Measurements from ENCODE around the gene ZNF354C. TPM values are rescaled to one million over a fixed set of nuclear protein-coding genes. Genes with fewer than 3 reads are reported as not detected.

The ZNF354C gene
- total RNA-seq, 1 donor from 2014 or later, result 7.1 TPM

DNA sequence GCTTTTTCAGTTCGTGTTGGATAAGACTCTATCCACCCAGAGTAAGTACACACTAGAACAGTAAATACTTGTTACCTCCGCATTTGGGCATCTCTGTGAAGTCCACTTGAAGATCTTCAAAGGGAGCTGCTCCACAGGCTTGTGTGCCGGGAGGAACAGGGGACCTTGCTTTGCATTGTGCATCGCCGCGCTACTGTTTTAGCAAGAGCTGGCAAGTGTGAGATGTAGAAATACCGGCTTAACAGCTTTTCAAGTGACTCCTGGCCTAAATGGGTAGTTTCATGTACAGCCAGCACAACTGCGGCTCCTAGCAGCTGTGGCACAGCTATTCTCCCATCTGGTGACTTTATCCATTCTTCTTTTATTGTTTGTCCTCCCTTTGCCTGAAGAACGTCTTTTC, 8.4 kb upstream of the ZNF354C start:
- intact Hi-C loops (cut with DNase I), result no loop called here
- Histone ChIP-seq H3K36me3 (no peaks in the 10 kb centered on the region), H3K27ac (no peak overlapping the region), H3K27me3 (no peaks in the 10 kb centered on the region), H3K9me3 (no peaks in the 10 kb centered on the region), H3K4me1 (no peaks in the 10 kb centered on the region), H3K4me3 (no peak overlapping the region)
- no peak for DNase-seq (ENCODE audit: extremely low spot score in 2 of 2)
- TF ChIP-seq POLR2AphosphoS5 (IDR thresholded peaks at IDR 0.05; ENCODE audit: insufficient read depth in 1 of 2, low read depth in 1 of 2), result no peak
- TF ChIP-seq, protein P1, sequence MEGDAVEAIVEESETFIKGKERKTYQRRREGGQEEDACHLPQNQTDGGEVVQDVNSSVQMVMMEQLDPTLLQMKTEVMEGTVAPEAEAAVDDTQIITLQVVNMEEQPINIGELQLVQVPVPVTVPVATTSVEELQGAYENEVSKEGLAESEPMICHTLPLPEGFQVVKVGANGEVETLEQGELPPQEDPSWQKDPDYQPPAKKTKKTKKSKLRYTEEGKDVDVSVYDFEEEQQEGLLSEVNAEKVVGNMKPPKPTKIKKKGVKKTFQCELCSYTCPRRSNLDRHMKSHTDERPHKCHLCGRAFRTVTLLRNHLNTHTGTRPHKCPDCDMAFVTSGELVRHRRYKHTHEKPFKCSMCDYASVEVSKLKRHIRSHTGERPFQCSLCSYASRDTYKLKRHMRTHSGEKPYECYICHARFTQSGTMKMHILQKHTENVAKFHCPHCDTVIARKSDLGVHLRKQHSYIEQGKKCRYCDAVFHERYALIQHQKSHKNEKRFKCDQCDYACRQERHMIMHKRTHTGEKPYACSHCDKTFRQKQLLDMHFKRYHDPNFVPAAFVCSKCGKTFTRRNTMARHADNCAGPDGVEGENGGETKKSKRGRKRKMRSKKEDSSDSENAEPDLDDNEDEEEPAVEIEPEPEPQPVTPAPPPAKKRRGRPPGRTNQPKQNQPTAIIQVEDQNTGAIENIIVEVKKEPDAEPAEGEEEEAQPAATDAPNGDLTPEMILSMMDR (IDR thresholded peaks at IDR 0.05), result no peak
- TF ChIP-seq POLR2A (IDR thresholded peaks at IDR 0.05), result no peak

DNA sequence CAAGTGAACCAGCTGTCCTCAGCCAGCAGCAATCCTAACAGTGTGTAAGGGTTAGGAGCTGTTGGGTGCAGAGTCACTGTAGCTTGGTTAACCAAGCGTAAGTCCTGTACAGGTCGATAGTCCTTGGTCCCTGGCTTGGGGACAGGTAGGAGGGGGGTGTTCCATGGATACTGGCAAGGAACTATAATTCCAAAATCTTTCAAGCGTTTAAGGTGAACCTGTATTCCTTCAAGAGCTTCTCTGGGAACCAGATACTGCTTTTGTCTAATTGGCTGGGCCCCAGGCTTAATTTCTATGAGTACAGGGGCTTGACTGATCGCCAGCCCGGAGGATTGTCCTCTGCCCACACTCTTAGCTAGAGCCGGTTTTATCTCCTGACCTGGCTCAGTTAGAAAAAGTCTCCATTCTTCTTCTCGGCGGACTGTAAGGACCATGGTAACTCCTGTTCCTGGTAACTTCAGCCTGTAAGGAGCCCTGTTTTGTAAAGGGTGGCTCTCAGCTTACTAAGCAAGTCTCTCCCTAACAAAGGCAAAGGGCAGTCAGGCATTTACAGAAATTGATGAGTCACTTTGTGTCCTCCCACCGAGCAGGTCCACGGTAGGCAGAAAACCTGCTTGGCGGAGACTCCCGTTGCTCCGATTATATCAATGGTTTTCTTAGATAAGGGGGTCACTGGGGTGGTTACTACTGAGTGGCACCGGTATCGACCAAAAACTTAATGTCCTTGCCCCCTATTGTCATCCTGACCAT, 6.0 kb upstream of the ZNF354C start:
- intact Hi-C loops (cut with DNase I), result no loop called here
- no peaks in the 10 kb centered on the region for H3K36me3 ChIP-seq
- TF ChIP-seq POLR2A (IDR thresholded peaks at IDR 0.05) (no peak), POLR2AphosphoS5 (IDR thresholded peaks at IDR 0.05; ENCODE audit: insufficient read depth in 1 of 2, low read depth in 1 of 2) (no peak)
- TF ChIP-seq, protein P1 (IDR thresholded peaks at IDR 0.05), result no peak
- H3K4me1 ChIP-seq, result no peaks in the 10 kb centered on the region
- no peak overlapping the region for H3K27ac ChIP-seq
- H3K4me3 ChIP-seq, result no peak overlapping the region
- DNase-seq (ENCODE audit: extremely low spot score in 2 of 2), result no peak
- no peaks in the 10 kb centered on the region for H3K27me3 ChIP-seq
- H3K9me3 ChIP-seq, result no peaks in the 10 kb centered on the region

DNA sequence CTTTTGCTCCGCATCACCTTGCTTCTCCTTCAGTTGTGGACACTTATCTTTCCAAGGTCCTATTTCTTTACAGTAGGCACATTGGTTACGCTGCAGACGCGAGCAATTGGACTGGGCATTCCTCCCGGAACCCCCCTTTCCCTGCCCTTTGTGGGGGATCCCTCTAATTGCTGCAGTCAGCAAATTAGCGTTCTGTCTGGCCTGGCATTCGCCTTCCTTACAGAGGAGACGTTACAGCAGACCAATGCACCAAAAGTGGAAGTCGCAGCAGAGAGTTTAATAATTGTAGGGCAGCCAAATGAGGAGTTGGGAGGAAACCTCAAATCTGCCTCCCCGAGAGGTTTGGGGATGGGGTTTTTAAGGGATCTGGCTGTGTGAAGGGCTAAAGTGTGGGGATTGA, 5.3 kb upstream of the ZNF354C start:
- intact Hi-C loops (cut with DNase I), result no loop called here
- TF ChIP-seq POLR2AphosphoS5 (IDR thresholded peaks at IDR 0.05; ENCODE audit: insufficient read depth in 1 of 2, low read depth in 1 of 2), result no peak
- TF ChIP-seq, protein P1 (IDR thresholded peaks at IDR 0.05), result no peak
- H3K27ac ChIP-seq, result no peak overlapping the region
- no peak for DNase-seq (ENCODE audit: extremely low spot score in 2 of 2)
- no peaks in the 10 kb centered on the region for H3K4me1 ChIP-seq
- no peak overlapping the region for H3K4me3 ChIP-seq
- H3K36me3 ChIP-seq, result no peaks in the 10 kb centered on the region
- H3K27me3 ChIP-seq, result no peaks in the 10 kb centered on the region
- no peaks in the 10 kb centered on the region for H3K9me3 ChIP-seq

DNA sequence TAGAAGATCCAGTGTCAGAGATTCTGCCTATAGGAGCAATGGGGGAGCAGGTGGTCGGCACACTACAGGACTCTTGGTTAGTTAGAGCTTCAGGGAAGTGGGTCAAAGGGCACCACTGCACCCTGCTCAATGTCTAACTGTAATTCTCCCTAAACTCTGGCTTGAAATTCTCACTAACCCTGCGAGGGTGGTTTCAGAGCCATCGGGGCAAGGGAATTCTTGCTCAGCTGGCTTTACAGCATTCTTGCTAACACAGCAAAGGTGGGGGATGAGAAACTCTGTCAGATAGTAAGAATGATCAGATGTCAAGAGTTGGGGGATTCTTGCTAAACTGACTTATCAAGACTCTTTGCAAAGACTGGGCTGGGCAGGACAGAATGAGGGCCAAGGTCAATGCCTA, 4.7 kb upstream of the ZNF354C start:
- Histone ChIP-seq H3K27me3 (no peaks in the 10 kb centered on the region), H3K4me1 (no peaks in the 10 kb centered on the region), H3K36me3 (no peaks in the 10 kb centered on the region), H3K9me3 (no peaks in the 10 kb centered on the region), H3K4me3 (no peak overlapping the region), H3K27ac (no peak overlapping the region)
- DNase-seq (ENCODE audit: extremely low spot score in 2 of 2), result no peak
- intact Hi-C loops (cut with DNase I), result no loop called here
- TF ChIP-seq POLR2AphosphoS5 (IDR thresholded peaks at IDR 0.05; ENCODE audit: insufficient read depth in 1 of 2, low read depth in 1 of 2) (no peak), POLR2A (IDR thresholded peaks at IDR 0.05) (no peak)
- TF ChIP-seq, protein P1 (IDR thresholded peaks at IDR 0.05), result no peak

DNA sequence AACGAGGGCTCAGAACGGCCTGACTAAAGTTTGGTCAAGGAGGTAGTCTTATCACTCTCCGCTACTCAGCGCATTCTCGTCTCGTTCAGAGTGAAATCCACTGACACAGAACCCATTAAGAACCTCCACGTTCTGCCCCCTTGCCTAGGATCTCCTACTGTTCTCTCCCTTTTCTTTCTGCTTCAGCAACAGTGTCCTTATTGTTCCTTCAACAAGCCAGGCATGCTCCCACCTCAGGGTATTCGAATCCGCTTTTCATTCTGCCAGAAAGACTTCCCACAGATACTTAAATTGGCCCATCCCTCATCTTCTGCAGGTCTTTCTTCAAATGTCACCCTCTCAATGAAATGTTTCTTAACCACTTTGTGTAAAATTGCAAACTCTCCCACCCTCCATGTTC, 4.3 kb upstream of the ZNF354C start:
- Histone ChIP-seq H3K27me3 (no peaks in the 10 kb centered on the region), H3K4me1 (peaks cover 3% of the 10 kb centered on the region), H3K27ac (no peak overlapping the region), H3K36me3 (no peaks in the 10 kb centered on the region), H3K9me3 (no peaks in the 10 kb centered on the region), H3K4me3 (no peak overlapping the region)
- TF ChIP-seq POLR2AphosphoS5 (IDR thresholded peaks at IDR 0.05; ENCODE audit: insufficient read depth in 1 of 2, low read depth in 1 of 2), result no peak
- no peak for TF ChIP-seq POLR2A (IDR thresholded peaks at IDR 0.05)
- TF ChIP-seq, protein P1 (IDR thresholded peaks at IDR 0.05), result no peak
- intact Hi-C loops (cut with DNase I), result no loop called here
- no peak for DNase-seq (ENCODE audit: extremely low spot score in 2 of 2)

All from vagina (tissue), 2 donors.